ENCODE data around the gene SNCG. TPM values are rescaled to one million over a fixed set of nuclear protein-coding genes. Genes with fewer than 3 reads are reported as not detected.
A peak's percentile ranks its signal among the peaks of the same experiment; 100 is the strongest.

Gene SNCG
- total RNA-seq, 1 donor from 2014 or later, result 431 TPM

DNA sequence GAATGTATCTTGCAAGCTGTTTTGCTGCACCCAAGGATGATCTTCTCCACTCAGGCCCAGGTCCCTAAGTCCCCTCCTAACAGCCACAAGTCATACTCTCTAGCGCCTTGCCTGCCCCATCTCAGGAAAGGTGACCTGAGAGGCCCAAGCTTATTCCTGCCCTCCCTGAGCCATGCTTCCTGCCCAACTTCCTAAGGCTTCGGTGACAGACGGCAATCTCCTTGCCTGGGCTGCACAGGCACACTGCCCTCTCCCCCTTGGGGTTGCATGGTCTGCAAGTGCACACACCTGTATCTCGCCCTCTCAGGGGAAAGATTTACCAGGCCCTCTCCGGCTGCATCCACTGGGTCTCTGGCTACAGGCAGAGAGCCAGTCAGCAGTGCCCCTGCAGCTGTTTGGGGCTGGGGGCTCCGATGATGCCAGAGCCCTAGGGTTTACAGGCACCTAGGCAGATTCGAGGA is 9.1 kb downstream of the SNCG start:
- TF ChIP-seq, protein P1, sequence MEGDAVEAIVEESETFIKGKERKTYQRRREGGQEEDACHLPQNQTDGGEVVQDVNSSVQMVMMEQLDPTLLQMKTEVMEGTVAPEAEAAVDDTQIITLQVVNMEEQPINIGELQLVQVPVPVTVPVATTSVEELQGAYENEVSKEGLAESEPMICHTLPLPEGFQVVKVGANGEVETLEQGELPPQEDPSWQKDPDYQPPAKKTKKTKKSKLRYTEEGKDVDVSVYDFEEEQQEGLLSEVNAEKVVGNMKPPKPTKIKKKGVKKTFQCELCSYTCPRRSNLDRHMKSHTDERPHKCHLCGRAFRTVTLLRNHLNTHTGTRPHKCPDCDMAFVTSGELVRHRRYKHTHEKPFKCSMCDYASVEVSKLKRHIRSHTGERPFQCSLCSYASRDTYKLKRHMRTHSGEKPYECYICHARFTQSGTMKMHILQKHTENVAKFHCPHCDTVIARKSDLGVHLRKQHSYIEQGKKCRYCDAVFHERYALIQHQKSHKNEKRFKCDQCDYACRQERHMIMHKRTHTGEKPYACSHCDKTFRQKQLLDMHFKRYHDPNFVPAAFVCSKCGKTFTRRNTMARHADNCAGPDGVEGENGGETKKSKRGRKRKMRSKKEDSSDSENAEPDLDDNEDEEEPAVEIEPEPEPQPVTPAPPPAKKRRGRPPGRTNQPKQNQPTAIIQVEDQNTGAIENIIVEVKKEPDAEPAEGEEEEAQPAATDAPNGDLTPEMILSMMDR (IDR thresholded peaks at IDR 0.05; ENCODE audit: partially characterized antibody, unreplicated experiment), result no peak
- DNase-seq, result no peak
- Mint-ChIP-seq H3K36me3 (ENCODE audit: unreplicated experiment) (no peaks in the 10 kb centered on the region), H3K27ac (ENCODE audit: unreplicated experiment) (peak overlapping the region; percentile 90), H3K4me1 (ENCODE audit: low read depth, unreplicated experiment) (peaks cover 28% of the 10 kb centered on the region), H3K9me3 (ENCODE audit: unreplicated experiment) (peaks cover 9% of the 10 kb centered on the region), H3K27me3 (ENCODE audit: unreplicated experiment) (peaks cover 18% of the 10 kb centered on the region), H3K4me3 (ENCODE audit: unreplicated experiment) (peak overlapping the region; percentile 28)

DNA sequence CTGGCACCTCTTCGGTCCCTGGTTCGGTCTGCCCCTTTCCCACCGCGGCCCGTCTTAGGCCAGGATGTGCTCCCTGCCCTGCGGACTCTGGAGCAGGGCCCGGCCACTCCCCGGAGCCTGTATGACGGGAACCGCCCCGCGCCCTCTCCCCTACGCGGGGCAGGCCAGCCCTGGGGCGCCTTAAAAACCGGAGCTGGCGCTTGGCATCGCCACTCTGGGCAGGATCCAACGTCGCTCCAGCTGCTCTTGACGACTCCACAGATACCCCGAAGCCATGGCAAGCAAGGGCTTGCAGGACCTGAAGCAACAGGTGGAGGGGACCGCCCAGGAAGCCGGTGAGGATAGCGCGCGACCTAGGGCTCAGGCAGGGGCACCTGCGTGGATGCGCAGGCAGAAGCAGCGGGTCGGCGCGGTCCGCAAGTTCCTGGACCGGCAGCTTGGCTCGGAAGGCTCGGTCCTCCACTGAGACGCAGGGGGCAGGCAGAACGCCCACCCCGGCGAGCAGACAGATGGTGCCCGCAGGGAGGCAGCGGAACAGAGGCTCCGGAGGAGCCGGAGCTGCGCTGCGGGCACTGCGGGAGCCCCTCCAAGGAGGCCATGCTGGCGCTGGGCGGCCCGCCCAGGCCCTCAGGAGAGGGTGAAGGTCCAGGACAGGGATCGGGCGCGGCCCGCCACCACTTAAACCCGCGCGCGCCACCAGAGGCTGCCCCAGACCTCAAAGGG is 10.0 kb downstream of the SNCG start, which contains the start of gene ADIRF:
Gene ADIRF, plus strand, starts transcription at position 212 of the 723 bp plus-strand sequence. Its CDS starts 63 bp downstream, at position 275.
- DNase-seq, result peak; percentile 19
- TF ChIP-seq, protein P1 (IDR thresholded peaks at IDR 0.05; ENCODE audit: partially characterized antibody, unreplicated experiment), result no peak
- Mint-ChIP-seq H3K9me3 (ENCODE audit: unreplicated experiment) (peaks cover 12% of the 10 kb centered on the region), H3K4me3 (ENCODE audit: unreplicated experiment) (peak within 1 kb of the TSS; percentile 28), H3K4me1 (ENCODE audit: low read depth, unreplicated experiment) (peaks cover 28% of the 10 kb centered on the region), H3K36me3 (ENCODE audit: unreplicated experiment) (no peaks in the 10 kb centered on the region), H3K27ac (ENCODE audit: unreplicated experiment) (peak within 1 kb of the TSS; percentile 90), H3K27me3 (ENCODE audit: unreplicated experiment) (peaks cover 19% of the 10 kb centered on the region)

DNA sequence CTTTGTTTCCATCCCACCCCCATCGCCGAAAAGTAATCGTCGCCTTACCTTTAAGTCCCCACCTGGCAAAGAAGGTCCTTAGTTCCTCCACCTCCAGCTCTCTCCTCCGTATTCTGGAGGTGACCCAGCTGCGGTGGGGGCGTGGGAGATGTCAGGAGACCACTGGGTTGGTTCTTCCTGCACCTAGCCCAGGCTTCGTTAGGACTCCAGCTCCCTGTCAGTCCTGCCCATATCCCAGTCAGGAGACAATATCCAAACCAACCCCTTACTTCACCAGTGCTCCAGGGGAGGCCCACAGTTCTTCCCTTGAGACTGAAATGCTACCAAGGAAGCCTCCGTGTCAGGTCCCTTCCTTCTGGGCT is 10.6 kb downstream of the SNCG start:
- H3K27ac Mint-ChIP-seq (ENCODE audit: unreplicated experiment), result no peak overlapping the region
- TF ChIP-seq, protein P1 (IDR thresholded peaks at IDR 0.05; ENCODE audit: partially characterized antibody, unreplicated experiment), result no peak
- no peak overlapping the region for H3K4me3 Mint-ChIP-seq (ENCODE audit: unreplicated experiment)
- H3K36me3 Mint-ChIP-seq (ENCODE audit: unreplicated experiment), result no peaks in the 10 kb centered on the region
- H3K4me1 Mint-ChIP-seq (ENCODE audit: low read depth, unreplicated experiment), result peaks cover 28% of the 10 kb centered on the region
- no peak for DNase-seq
- peaks cover 18% of the 10 kb centered on the region for H3K27me3 Mint-ChIP-seq (ENCODE audit: unreplicated experiment)
- H3K9me3 Mint-ChIP-seq (ENCODE audit: unreplicated experiment), result peaks cover 12% of the 10 kb centered on the region

DNA sequence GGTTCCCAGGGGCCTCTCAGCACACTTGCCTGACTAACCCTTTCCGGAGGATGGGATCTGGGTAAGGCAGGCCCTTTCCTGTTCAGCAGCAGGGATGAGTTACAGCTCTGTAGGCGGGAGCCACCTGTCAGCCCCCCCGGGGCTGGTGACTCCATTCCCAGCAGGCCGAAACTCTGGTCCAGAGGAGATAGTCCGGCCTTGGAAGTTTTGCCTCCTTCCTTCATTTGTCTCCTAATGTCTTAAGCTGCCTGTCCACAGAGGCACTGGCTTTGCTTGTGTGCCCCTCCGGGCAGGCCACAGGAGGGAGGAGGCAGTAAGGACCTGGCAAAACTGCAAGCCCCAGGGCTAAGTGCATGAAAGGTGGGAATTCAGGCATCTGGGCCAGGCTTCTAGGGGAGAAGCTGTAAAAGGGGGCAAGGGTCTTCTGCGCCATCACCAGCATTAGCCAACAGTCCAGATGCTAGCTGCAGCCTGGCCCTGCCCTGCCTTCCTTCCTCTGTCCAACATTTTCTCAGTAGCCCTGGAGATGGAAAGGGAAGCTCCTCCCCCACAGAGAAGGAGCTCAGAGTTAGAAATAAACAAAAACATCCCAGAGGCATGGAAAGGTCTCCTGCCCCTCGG is 11.1 kb downstream of the SNCG start:
- H3K36me3 Mint-ChIP-seq (ENCODE audit: unreplicated experiment), result no peaks in the 10 kb centered on the region
- H3K4me1 Mint-ChIP-seq (ENCODE audit: low read depth, unreplicated experiment), result peaks cover 28% of the 10 kb centered on the region
- TF ChIP-seq, protein P1 (IDR thresholded peaks at IDR 0.05; ENCODE audit: partially characterized antibody, unreplicated experiment), result no peak
- peaks cover 13% of the 10 kb centered on the region for H3K9me3 Mint-ChIP-seq (ENCODE audit: unreplicated experiment)
- H3K27ac Mint-ChIP-seq (ENCODE audit: unreplicated experiment), result no peak overlapping the region
- peaks cover 18% of the 10 kb centered on the region for H3K27me3 Mint-ChIP-seq (ENCODE audit: unreplicated experiment)
- no peak for DNase-seq
- no peak overlapping the region for H3K4me3 Mint-ChIP-seq (ENCODE audit: unreplicated experiment)

All from glutamatergic neuron (in vitro differentiated cells).